Heart left ventricle (tissue), 13 donors: ENCODE data around the gene TMEM107.

Experiments
- POLR2A ChIP-seq, 2 donors: fragments of 450-650 bp; IDR thresholded peaks; one replicate each; pipeline ENCODE4 v1.6.1; 2017; ENCODE audit warnings: antibody characterized with exemption in 2 of 2, mild to moderate bottlenecking in 2 of 2, moderate library complexity in 2 of 2
- TF ChIP-seq, protein P1 (sequence below), 12 donors: fragments of 200-600 bp; sonication (generic) in 4 of 12; IDR thresholded peaks; one replicate each; pipeline versions ENCODE4 v1.5.0 to v1.8.0; 2018 to 2022; ENCODE audit warnings: antibody characterized with exemption in 12 of 12, mild to moderate bottlenecking in 5 of 12
- donor health status: ischemic (EF 13 %, LVEDD 7.1; RV severe dilation, severe dysfunction).
- donor health status: DM: no; HTN: yes; CAD: no.
- donor health status: DM: no; HTN: no; CAD: no.
- donor health status: ischemic (EF 25% LVEDD 6.9; RV normal size, moderate dysfunction).
- donor health status: ischemic (EF 25% LVEDD 5.7; RV mildly dilated, moderate dysfunction).
- donor health status: ischemic (EF 35%, LVEDD 5.7; RV mildly dilated, moderate dysfunction).
- donor health status: nonischemic (EF 11% LVEDD 7.7; RV severe dilation, severe dysfunction).
- donor health status: DM: yes; HTN: yes; CAD: no.
- donor health status: PGD.
- donor health status: ischemic (EF 29% LVEDD 5.4; RV normal size, mild dysfunction).
- donor health status: nonischemic (EF 23%, LVEDD 6.1; RV moderate dilation, normal function).

DNA sequence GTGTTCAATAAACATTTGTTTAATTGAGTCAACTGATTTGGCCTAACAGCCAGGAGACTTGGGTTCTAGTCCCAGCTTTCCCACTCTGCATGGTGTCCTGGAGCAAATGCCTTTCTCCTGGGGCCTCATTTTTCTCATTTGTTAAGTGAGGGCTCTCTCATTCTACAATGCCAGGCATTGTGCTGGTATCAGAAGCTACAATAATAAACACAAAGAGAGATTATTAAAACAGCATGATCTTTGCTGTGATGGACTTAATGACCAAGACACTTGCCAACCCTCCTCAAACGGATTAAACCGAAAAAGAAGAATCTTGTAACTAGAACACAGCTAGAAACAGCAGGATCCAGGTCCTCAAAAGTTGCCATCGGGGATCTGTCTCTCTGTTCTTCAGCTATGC, 8.7 kb downstream of the TMEM107 start:
- TF ChIP-seq, protein P1, sequence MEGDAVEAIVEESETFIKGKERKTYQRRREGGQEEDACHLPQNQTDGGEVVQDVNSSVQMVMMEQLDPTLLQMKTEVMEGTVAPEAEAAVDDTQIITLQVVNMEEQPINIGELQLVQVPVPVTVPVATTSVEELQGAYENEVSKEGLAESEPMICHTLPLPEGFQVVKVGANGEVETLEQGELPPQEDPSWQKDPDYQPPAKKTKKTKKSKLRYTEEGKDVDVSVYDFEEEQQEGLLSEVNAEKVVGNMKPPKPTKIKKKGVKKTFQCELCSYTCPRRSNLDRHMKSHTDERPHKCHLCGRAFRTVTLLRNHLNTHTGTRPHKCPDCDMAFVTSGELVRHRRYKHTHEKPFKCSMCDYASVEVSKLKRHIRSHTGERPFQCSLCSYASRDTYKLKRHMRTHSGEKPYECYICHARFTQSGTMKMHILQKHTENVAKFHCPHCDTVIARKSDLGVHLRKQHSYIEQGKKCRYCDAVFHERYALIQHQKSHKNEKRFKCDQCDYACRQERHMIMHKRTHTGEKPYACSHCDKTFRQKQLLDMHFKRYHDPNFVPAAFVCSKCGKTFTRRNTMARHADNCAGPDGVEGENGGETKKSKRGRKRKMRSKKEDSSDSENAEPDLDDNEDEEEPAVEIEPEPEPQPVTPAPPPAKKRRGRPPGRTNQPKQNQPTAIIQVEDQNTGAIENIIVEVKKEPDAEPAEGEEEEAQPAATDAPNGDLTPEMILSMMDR (IDR thresholded peaks at IDR 0.05): no peak
- TF ChIP-seq POLR2A (IDR thresholded peaks at IDR 0.05): no peak
